ENCODE measurements around the gene AGBL4.
"Not testable (repeated sequence)": the region's sequence is repeated elsewhere in the genome, so short reads cannot be mapped to it uniquely, and the experiment has no call there.

AGBL4 gene

GRCh38 chr1:49337251-49337650 is 686.5 kb downstream of the AGBL4 start:
- DNase-seq (ENCODE audit: low read depth, low spot score): no peak
- in situ Hi-C loops (cut with HindIII; ENCODE audit: low sequenced_read_pairs): no loop called here
- TF ChIP-seq CTCF (IDR thresholded peaks at IDR 0.05; ENCODE audit: low read depth, low read length): no peak
- H3K4me3 ChIP-seq (ENCODE audit: low read depth, low read length): no peak overlapping the region

GRCh38 chr1:49333906-49334305 is 689.8 kb downstream of the AGBL4 start:
- no peak for TF ChIP-seq CTCF (IDR thresholded peaks at IDR 0.05; ENCODE audit: low read depth, low read length)
- no peak for DNase-seq (ENCODE audit: low read depth, low spot score)
- in situ Hi-C loops (cut with HindIII; ENCODE audit: low sequenced_read_pairs): no loop called here
- no peak overlapping the region for H3K4me3 ChIP-seq (ENCODE audit: low read depth, low read length)

- no peak for TF ChIP-seq CTCF (IDR thresholded peaks at IDR 0.05; ENCODE audit: low read depth, low read length)
- no peak overlapping the region for H3K4me3 ChIP-seq (ENCODE audit: low read depth, low read length)
- in situ Hi-C loops (cut with HindIII; ENCODE audit: low sequenced_read_pairs): no loop called here
- DNase-seq (ENCODE audit: low read depth, low spot score): no peak
Observed at GRCh38 chr1:49331066-49331852, 692.5 kb downstream of the AGBL4 start.

- H3K4me3 ChIP-seq (ENCODE audit: low read depth, low read length): no peak overlapping the region
- DNase-seq (ENCODE audit: low read depth, low spot score): no peak
- no peak for TF ChIP-seq CTCF (IDR thresholded peaks at IDR 0.05; ENCODE audit: low read depth, low read length)
- in situ Hi-C loops (cut with HindIII; ENCODE audit: low sequenced_read_pairs): no loop called here
Observed at GRCh38 chr1:49323925-49324540, 699.7 kb downstream of the AGBL4 start.

GRCh38 chr1:49320493-49320892 is 703.3 kb downstream of the AGBL4 start:
- DNase-seq (ENCODE audit: low read depth, low spot score); in situ Hi-C loops (cut with HindIII; ENCODE audit: low sequenced_read_pairs); H3K4me3 ChIP-seq (ENCODE audit: low read depth, low read length): not testable (repeated sequence)

GRCh38 chr1:49319426-49319963 is 704.3 kb downstream of the AGBL4 start:
- TF ChIP-seq CTCF (IDR thresholded peaks at IDR 0.05; ENCODE audit: low read depth, low read length): no peak
- in situ Hi-C loops (cut with HindIII; ENCODE audit: low sequenced_read_pairs): no loop called here
- no peak for DNase-seq (ENCODE audit: low read depth, low spot score)
- H3K4me3 ChIP-seq (ENCODE audit: low read depth, low read length): no peak overlapping the region

- no peak overlapping the region for H3K4me3 ChIP-seq (ENCODE audit: low read depth, low read length)
- TF ChIP-seq CTCF (IDR thresholded peaks at IDR 0.05; ENCODE audit: low read depth, low read length): no peak
- in situ Hi-C loops (cut with HindIII; ENCODE audit: low sequenced_read_pairs): no loop called here
- no peak for DNase-seq (ENCODE audit: low read depth, low spot score)
Observed at GRCh38 chr1:49318218-49318617, 705.5 kb downstream of the AGBL4 start.
